ENCODE measurements around the gene RASSF7.
A peak's percentile ranks its signal among the peaks of the same experiment; 100 is the strongest.

Gene RASSF7

GRCh38 chr11:532986-533585 is 27.7 kb upstream of the RASSF7 start:
- DNase-seq (ENCODE audit: low read depth in 2 of 2), result no peak

GRCh38 chr11:533586-534395 is 27.0 kb upstream of the RASSF7 start:
- DNase-seq (ENCODE audit: low read depth in 2 of 2), result no peak

GRCh38 chr11:534396-535209 is 26.2 kb upstream of the RASSF7 start:
- DNase-seq (ENCODE audit: low read depth in 2 of 2), result no peak

DNA sequence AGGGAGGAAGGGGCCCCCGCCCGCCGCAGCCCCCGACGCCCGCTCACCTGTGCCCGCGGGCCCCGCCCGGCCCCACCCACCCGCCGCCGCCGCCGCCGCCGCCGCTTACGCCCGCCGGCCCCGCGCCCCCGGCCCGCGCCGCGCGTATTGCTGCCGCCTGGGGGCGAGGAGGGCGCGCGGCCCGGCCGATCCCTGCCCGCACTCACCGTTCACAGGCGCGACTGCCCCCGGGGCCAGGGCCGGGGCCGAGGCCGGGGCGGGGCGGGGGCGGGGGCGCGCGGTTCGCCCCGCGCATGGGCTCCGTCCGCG is 25.6 kb upstream of the RASSF7 start:
- DNase-seq (ENCODE audit: low read depth in 2 of 2), result no peak

GRCh38 chr11:535519-536454 is 25.0 kb upstream of the RASSF7 start, which contains the start of gene HRAS:
HRAS (minus strand) TSS chr11:535576.
- peak; percentile 86 to 93 for DNase-seq (ENCODE audit: low read depth in 2 of 2)

GRCh38 chr11:536841-537621 is 23.7 kb upstream of the RASSF7 start, which contains the start of gene LRRC56:
LRRC56 (plus strand) TSS chr11:537527; CDS start chr11:540685, 3,158 bp downstream.
- peak; percentile 82 to 91 for DNase-seq (ENCODE audit: low read depth in 2 of 2)

GRCh38 chr11:537622-538430 is 22.9 kb upstream of the RASSF7 start:
- no peak for DNase-seq (ENCODE audit: low read depth in 2 of 2)

GRCh38 chr11:538431-539051 is 22.2 kb upstream of the RASSF7 start:
- no peak for DNase-seq (ENCODE audit: low read depth in 2 of 2)

GRCh38 chr11:539971-540481 is 20.7 kb upstream of the RASSF7 start:
- no peak for DNase-seq (ENCODE audit: low read depth in 2 of 2)

GRCh38 chr11:540583-541432 is 20.0 kb upstream of the RASSF7 start:
- no peak for DNase-seq (ENCODE audit: low read depth in 2 of 2)

DNA sequence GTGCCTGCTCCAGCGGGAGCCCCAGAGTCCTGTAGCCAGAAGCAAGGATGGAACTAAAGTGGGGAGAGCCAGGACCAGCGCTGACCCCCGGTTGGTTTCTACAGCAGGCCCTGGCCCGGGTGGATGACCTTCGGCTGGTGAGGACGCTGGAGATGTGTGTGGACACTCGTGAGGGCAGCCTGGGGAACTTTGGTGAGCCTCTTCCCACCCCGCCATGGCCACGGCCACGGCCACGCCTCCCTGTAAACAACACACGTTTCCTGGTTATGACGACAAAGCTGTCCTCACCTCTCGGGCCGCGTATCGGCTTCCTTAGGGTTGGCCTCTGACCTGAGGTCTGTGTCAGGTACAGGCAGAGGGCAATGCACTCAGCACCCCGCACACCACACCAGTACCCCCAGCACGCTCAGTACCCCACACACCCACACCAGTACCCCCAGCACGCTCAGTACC is 19.3 kb upstream of the RASSF7 start:
- DNase-seq (ENCODE audit: low read depth in 2 of 2), result no peak

GRCh38 chr11:544817-545166 is 16.0 kb upstream of the RASSF7 start:
- DNase-seq (ENCODE audit: low read depth in 2 of 2), result no peak

- no peak for DNase-seq (ENCODE audit: low read depth in 2 of 2)
Observed at GRCh38 chr11:545171-545570, 15.6 kb upstream of the RASSF7 start.

- DNase-seq (ENCODE audit: low read depth in 2 of 2), result no peak
Observed at GRCh38 chr11:548700-549603, 11.8 kb upstream of the RASSF7 start.

DNA sequence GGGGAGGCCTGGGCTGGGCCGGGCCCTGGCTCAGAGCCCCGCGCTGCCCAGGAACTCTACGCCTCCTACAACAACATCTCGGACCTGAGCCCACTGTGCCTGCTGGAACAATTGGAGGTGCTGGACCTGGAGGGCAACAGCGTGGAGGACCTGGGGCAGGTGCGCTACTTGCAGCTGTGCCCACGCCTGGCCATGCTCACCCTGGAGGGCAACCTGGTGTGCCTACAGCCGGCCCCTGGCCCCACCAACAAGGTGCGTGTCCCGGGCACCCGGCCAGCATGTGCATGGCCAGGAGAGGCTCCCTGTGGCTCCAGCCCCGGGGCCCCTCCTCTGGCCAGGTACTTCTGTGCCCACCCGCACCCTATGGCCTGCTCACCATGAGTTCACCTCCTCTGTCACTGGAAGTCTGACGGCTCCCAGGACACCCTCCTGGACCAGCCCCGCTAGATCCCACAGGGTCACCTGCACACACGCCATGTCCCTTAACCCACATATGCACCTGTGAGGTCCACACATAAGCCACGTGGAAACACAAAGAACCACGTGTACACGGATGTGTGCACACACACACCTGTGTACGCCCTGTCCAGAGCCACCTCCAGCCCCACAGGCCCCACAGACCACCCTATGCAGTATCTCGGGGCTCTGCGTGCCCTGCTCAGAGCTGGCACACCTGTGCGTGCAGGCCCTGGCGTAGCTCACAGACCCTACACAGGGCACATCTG is 10.6 kb upstream of the RASSF7 start:
- DNase-seq (ENCODE audit: low read depth in 2 of 2), result no peak

DNA sequence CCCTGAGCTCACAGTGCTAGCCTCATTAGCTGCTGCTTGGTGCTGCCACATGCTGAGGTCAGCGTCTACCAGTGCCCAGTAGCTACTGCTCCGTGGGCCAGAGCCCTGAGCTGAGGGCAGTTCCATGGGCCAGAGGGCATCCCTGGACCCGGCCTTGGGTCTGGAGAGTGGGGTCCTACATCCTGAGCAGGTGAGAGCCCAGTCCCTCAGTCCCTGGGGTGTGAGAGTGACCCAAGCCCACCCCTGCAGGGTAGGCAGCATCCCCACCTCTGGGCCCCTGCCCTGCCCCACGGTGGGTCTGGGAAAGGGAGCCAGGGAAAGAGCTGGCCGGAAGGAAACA is 10.1 kb upstream of the RASSF7 start:
- DNase-seq (ENCODE audit: low read depth in 2 of 2), result no peak

DNA sequence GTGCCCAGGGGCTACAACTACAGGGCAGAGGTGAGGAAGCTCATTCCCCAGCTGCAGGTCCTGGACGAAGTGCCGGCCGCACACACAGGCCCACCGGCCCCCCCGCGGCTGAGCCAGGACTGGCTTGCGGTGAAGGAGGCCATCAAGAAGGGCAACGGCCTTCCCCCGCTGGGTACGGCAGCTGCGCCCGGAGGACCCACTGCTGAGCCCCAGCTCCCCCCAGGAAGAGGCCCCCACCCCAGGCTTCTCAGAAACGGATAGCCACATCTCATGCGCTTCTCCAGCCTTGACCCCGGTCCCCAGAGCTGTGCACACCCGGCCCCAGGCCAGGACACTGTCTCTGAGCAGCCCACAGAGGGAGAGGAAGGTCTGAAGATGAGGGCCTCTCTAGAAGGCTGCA is 9.6 kb upstream of the RASSF7 start:
- no peak for DNase-seq (ENCODE audit: low read depth in 2 of 2)
